ENCODE measurements around the gene RPS2. TPM values are rescaled to one million over a fixed set of nuclear protein-coding genes. Genes with fewer than 3 reads are reported as not detected.

The RPS2 gene
- total RNA-seq, 1 experiment from 2014 or later, result 2,950 TPM

GRCh38 chr16:1987198-1987597, 22.6 kb upstream of the RPS2 start:
- Mint-ChIP-seq H3K27me3 (ENCODE audit: unreplicated experiment) (no peaks in the 10 kb centered on the region), H3K4me1 (ENCODE audit: low read depth, unreplicated experiment) (peaks cover 13% of the 10 kb centered on the region), H3K9me3 (ENCODE audit: low read depth, unreplicated experiment) (no peaks in the 10 kb centered on the region), H3K4me3 (ENCODE audit: low read depth, unreplicated experiment) (no peak overlapping the region), H3K36me3 (ENCODE audit: insufficient read depth, unreplicated experiment) (peaks cover 67% of the 10 kb centered on the region), H3K27ac (ENCODE audit: unreplicated experiment) (no peak overlapping the region)
- intact Hi-C loops (cut with micrococcal nuclease; ENCODE audit: unreplicated experiment), result no loop called here
- DNase-seq, result no peak
- BruUV-seq (replicated peaks), result no TSS peak
- CTCF ChIA-PET, result no interaction called here
- TF ChIP-seq CTCF (IDR thresholded peaks at IDR 0.05; ENCODE audit: unreplicated experiment), result no peak

GRCh38 chr16:1985466-1986150, 21.0 kb upstream of the RPS2 start:
- intact Hi-C loops (cut with micrococcal nuclease; ENCODE audit: unreplicated experiment), result no loop called here
- Mint-ChIP-seq H3K27ac (ENCODE audit: unreplicated experiment) (no peak overlapping the region), H3K4me1 (ENCODE audit: low read depth, unreplicated experiment) (peaks cover 29% of the 10 kb centered on the region), H3K36me3 (ENCODE audit: insufficient read depth, unreplicated experiment) (peaks cover 77% of the 10 kb centered on the region), H3K27me3 (ENCODE audit: unreplicated experiment) (no peaks in the 10 kb centered on the region), H3K4me3 (ENCODE audit: low read depth, unreplicated experiment) (peak overlapping the region; percentile 87), H3K9me3 (ENCODE audit: low read depth, unreplicated experiment) (no peaks in the 10 kb centered on the region)
- no peak for TF ChIP-seq CTCF (IDR thresholded peaks at IDR 0.05; ENCODE audit: unreplicated experiment)
- DNase-seq, result no peak
- BruUV-seq (replicated peaks), result no TSS peak
- CTCF ChIA-PET, result interaction anchor here (1.1 to 1.4 kb wide), 3 partner anchors 8 to 17 kb away, joined by 3 to 4 read pairs (median 3); no protein-coding TSS in a partner anchor

- no peak for TF ChIP-seq CTCF (IDR thresholded peaks at IDR 0.05; ENCODE audit: unreplicated experiment)
- intact Hi-C loops (cut with micrococcal nuclease; ENCODE audit: unreplicated experiment), result no loop called here
- H3K9me3 Mint-ChIP-seq (ENCODE audit: low read depth, unreplicated experiment), result no peaks in the 10 kb centered on the region
- peak overlapping the region; percentile 61 for H3K27ac Mint-ChIP-seq (ENCODE audit: unreplicated experiment)
- H3K27me3 Mint-ChIP-seq (ENCODE audit: unreplicated experiment), result no peaks in the 10 kb centered on the region
- H3K36me3 Mint-ChIP-seq (ENCODE audit: insufficient read depth, unreplicated experiment), result peaks cover 81% of the 10 kb centered on the region
- peaks cover 31% of the 10 kb centered on the region for H3K4me1 Mint-ChIP-seq (ENCODE audit: low read depth, unreplicated experiment)
- BruUV-seq (replicated peaks), result TSS peak; percentile 46
- no peak for DNase-seq
- H3K4me3 Mint-ChIP-seq (ENCODE audit: low read depth, unreplicated experiment), result peak overlapping the region; percentile 87
- CTCF ChIA-PET, result interaction anchor here (0.6 to 1.4 kb wide), 4 partner anchors 9 to 353 kb away, joined by 3 to 4 read pairs (median 4); partner anchors contain the start of gene TBL3
Measured at GRCh38 chr16:1984347-1985225, 20.0 kb upstream of the RPS2 start.

DNA sequence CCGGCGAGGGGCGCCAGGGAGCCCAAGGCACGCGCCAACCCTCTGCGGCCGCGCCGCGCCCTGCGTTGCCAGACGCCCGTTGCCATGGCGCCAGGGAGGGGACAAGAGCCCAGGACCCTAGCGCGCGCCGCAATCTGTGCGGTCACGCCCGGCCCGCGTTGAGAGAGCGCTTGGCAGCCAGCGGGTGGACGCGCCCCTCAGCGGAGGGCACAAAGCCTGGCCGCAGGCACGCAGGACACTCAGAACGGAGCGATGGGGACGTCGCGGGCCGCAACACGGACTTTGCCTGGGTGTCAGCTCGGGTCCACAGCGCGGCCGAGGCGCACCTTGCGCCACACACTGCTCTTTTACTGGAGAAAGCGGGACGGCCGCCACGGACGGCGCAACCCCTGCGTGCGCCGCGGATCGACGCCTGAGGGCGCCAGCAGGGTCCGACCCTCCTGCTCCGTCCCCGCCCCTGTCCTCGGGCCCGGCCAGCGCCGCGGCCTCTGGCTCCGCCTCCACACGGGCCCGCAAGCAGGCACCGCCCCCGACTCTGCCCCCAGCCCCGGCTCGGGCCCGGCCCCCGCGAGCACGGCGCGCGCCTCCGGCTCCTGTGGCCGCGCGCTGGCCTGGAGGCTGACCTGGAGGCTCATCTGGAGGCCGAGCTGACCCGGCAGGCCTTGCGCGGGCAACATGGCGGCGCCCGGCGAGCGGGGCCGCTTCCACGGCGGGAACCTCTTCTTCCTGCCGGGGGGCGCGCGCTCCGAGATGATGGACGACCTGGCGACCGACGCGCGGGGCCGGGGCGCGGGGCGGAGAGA, 19.1 kb upstream of the RPS2 start, which contains the start of gene GFER:
Gene GFER (plus strand): TSS at position 650 of the 803 bp plus-strand sequence. CDS start 26 bp downstream, at position 676.
- peak within 1 kb of the TSS; percentile 87 for H3K4me3 Mint-ChIP-seq (ENCODE audit: low read depth, unreplicated experiment)
- no peaks in the 10 kb centered on the region for H3K9me3 Mint-ChIP-seq (ENCODE audit: low read depth, unreplicated experiment)
- TF ChIP-seq CTCF (IDR thresholded peaks at IDR 0.05; ENCODE audit: unreplicated experiment), result peak; percentile 55
- DNase-seq, result peak; percentile 98
- intact Hi-C loops (cut with micrococcal nuclease; ENCODE audit: unreplicated experiment), result no loop called here
- no TSS peak for BruUV-seq (replicated peaks)
- CTCF ChIA-PET, result interaction anchor here (0.6 to 1.4 kb wide), 2 partner anchors 12 to 353 kb away, joined by 3 to 4 read pairs; partner anchors contain the start of gene TBL3
- peak within 1 kb of the TSS; percentile 87 for H3K27ac Mint-ChIP-seq (ENCODE audit: unreplicated experiment)
- peaks cover 31% of the 10 kb centered on the region for H3K4me1 Mint-ChIP-seq (ENCODE audit: low read depth, unreplicated experiment)
- peaks cover 89% of the 10 kb centered on the region for H3K36me3 Mint-ChIP-seq (ENCODE audit: insufficient read depth, unreplicated experiment)
- H3K27me3 Mint-ChIP-seq (ENCODE audit: unreplicated experiment), result no peaks in the 10 kb centered on the region

Data from Calu3 (cell line).